Measurements from ENCODE around the gene HOOK2. TPM values are rescaled to one million over a fixed set of nuclear protein-coding genes. Genes with fewer than 3 reads are reported as not detected.

The HOOK2 gene
- total and polyA plus RNA-seq, 2 of the 13 experiments (the other 11 are each of a cell fraction or from before 2014, with no cell fraction given), result 9.2 to 12.9 TPM

DNA sequence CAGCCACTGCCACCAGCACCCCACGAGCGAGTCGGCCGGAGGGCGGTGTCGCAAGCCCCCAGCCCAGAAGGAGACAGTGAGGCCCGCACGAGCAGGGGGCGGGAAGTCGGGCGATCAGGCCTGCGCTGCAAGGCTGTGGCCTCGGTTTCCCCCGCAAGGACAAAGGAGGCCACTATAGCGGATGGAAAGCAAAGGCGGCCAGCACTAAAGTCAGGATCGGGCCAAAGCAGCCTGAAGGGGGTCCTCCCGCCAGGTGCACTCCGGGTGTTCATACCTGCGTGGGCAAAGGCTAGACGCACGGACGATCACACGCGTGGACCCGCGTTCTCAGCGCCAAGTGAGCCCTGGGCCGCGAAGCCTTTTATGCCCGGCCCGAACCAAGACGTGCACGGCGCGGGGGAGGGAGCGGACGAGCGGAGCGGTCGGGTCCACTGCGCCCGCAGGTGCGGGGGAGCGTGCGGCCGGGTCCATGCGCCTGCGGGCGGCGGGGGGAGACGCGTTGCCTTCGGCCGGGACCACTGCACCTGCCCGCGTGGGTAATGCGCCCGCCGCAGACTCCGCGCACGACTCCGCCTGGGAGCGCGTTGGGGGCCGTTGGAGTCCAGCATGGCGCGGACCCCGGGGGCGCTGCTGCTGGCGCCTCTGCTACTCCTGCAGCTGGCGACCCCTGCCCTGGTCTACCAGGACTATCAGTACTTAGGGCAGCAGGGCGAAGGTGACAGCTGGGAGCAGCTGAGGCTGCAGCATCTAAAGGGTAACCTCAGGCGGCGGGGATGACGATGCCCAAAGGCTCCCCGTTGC, 26.3 kb upstream of the HOOK2 start, which contains the start of the genes PRDX2 and THSD8 (continued):
- TF ChIP-seq, protein P1, sequence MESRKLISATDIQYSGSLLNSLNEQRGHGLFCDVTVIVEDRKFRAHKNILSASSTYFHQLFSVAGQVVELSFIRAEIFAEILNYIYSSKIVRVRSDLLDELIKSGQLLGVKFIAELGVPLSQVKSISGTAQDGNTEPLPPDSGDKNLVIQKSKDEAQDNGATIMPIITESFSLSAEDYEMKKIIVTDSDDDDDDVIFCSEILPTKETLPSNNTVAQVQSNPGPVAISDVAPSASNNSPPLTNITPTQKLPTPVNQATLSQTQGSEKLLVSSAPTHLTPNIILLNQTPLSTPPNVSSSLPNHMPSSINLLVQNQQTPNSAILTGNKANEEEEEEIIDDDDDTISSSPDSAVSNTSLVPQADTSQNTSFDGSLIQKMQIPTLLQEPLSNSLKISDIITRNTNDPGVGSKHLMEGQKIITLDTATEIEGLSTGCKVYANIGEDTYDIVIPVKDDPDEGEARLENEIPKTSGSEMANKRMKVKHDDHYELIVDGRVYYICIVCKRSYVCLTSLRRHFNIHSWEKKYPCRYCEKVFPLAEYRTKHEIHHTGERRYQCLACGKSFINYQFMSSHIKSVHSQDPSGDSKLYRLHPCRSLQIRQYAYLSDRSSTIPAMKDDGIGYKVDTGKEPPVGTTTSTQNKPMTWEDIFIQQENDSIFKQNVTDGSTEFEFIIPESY (CRISPR knock-in tag; IDR thresholded peaks at IDR 0.05), result 0 out of 2 replicates have a peak, but pooled peaks have one; percentile 15
- TF ChIP-seq MAF1 (CRISPR knock-in tag; IDR thresholded peaks at IDR 0.05; ENCODE audit: borderline replicate concordance), result no peak
- TF ChIP-seq, protein P2, sequence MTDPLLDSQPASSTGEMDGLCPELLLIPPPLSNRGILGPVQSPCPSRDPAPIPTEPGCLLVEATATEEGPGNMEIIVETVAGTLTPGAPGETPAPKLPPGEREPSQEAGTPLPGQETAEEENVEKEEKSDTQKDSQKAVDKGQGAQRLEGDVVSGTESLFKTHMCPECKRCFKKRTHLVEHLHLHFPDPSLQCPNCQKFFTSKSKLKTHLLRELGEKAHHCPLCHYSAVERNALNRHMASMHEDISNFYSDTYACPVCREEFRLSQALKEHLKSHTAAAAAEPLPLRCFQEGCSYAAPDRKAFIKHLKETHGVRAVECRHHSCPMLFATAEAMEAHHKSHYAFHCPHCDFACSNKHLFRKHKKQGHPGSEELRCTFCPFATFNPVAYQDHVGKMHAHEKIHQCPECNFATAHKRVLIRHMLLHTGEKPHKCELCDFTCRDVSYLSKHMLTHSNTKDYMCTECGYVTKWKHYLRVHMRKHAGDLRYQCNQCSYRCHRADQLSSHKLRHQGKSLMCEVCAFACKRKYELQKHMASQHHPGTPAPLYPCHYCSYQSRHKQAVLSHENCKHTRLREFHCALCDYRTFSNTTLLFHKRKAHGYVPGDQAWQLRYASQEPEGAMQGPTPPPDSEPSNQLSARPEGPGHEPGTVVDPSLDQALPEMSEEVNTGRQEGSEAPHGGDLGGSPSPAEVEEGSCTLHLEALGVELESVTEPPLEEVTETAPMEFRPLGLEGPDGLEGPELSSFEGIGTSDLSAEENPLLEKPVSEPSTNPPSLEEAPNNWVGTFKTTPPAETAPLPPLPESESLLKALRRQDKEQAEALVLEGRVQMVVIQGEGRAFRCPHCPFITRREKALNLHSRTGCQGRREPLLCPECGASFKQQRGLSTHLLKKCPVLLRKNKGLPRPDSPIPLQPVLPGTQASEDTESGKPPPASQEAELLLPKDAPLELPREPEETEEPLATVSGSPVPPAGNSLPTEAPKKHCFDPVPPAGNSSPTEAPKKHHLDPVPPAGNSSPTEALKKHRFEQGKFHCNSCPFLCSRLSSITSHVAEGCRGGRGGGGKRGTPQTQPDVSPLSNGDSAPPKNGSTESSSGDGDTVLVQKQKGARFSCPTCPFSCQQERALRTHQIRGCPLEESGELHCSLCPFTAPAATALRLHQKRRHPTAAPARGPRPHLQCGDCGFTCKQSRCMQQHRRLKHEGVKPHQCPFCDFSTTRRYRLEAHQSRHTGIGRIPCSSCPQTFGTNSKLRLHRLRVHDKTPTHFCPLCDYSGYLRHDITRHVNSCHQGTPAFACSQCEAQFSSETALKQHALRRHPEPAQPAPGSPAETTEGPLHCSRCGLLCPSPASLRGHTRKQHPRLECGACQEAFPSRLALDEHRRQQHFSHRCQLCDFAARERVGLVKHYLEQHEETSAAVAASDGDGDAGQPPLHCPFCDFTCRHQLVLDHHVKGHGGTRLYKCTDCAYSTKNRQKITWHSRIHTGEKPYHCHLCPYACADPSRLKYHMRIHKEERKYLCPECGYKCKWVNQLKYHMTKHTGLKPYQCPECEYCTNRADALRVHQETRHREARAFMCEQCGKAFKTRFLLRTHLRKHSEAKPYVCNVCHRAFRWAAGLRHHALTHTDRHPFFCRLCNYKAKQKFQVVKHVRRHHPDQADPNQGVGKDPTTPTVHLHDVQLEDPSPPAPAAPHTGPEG (CRISPR knock-in tag; IDR thresholded peaks at IDR 0.05), result peak; percentile 77
- peak; percentile 69; the same call in 1 of the 2 replicates for TF ChIP-seq KMT2B (CRISPR knock-in tag; IDR thresholded peaks at IDR 0.05)
- peak; percentile 94 for TF ChIP-seq ZNF510 (CRISPR knock-in tag; IDR thresholded peaks at IDR 0.05; ENCODE audit: low read depth)
- no peak for TF ChIP-seq TAF15 (IDR thresholded peaks at IDR 0.05; ENCODE audit: low read depth, low read length, poor library complexity, severe bottlenecking)
- TF ChIP-seq ATF7 (IDR thresholded peaks at IDR 0.05), result peak; percentile 81
- no peak for TF ChIP-seq ATF7 (CRISPR knock-in tag; IDR thresholded peaks at IDR 0.05)
- TF ChIP-seq ZNF20 (CRISPR knock-in tag; IDR thresholded peaks at IDR 0.05), result 0 out of 2 replicates have a peak, but pooled peaks have one; percentile 30
- no peak for TF ChIP-seq NFE2 (CRISPR knock-in tag; IDR thresholded peaks at IDR 0.05)
- peak; percentile 80 for TF ChIP-seq ZNF138 (CRISPR knock-in tag; IDR thresholded peaks at IDR 0.05; ENCODE audit: low read depth)
- 0 out of 2 replicates have a peak, but pooled peaks have one; percentile 70 for TF ChIP-seq RFXAP (CRISPR knock-in tag; IDR thresholded peaks at IDR 0.05; ENCODE audit: borderline replicate concordance)
- TF ChIP-seq, protein P3, sequence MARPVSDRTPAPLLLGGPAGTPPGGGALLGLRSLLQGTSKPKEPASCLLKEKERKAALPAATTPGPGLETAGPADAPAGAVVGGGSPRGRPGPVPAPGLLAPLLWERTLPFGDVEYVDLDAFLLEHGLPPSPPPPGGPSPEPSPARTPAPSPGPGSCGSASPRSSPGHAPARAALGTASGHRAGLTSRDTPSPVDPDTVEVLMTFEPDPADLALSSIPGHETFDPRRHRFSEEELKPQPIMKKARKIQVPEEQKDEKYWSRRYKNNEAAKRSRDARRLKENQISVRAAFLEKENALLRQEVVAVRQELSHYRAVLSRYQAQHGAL (CRISPR knock-in tag; IDR thresholded peaks at IDR 0.05; ENCODE audit: not compliant biosample characterization), result peak; percentile 36
- no peak for TF ChIP-seq ZNF256 (CRISPR knock-in tag; conservative IDR thresholded peaks at IDR 0.05)
- peak; percentile 51; the same call in 1 of the 2 replicates for TF ChIP-seq POGZ (CRISPR knock-in tag; IDR thresholded peaks at IDR 0.05)
- TF ChIP-seq, protein P4, sequence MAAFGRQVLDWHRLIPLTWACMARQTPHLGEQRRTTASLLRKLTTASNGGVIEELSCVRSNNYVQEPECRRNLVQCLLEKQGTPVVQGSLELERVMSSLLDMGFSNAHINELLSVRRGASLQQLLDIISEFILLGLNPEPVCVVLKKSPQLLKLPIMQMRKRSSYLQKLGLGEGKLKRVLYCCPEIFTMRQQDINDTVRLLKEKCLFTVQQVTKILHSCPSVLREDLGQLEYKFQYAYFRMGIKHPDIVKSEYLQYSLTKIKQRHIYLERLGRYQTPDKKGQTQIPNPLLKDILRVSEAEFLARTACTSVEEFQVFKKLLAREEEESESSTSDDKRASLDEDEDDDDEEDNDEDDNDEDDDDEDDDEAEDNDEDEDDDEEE (CRISPR knock-in tag; IDR thresholded peaks at IDR 0.05), result peak; percentile 94
- no peak for TF ChIP-seq SNRNP70 (IDR thresholded peaks at IDR 0.05; ENCODE audit: low read depth, low read length)
- peak; percentile 84 for TF ChIP-seq AGO2 (optimal IDR thresholded peaks at IDR 0.05; ENCODE audit: low read depth, low read length)
- TF ChIP-seq BRCA1 (CRISPR knock-in tag; IDR thresholded peaks at IDR 0.05), result 0 out of 2 replicates have a peak, but pooled peaks have one; percentile 25
- peak; percentile 90 for TF ChIP-seq EED (CRISPR knock-in tag; IDR thresholded peaks at IDR 0.05)

Data from HepG2 (cell line).